HepG2 (cell line): Measurements from ENCODE around the gene C9orf85. TPM values are rescaled to one million over a fixed set of nuclear protein-coding genes. Genes with fewer than 3 reads are reported as not detected.

Experiments used
- ATAC-seq: fragments of 200-7000 bp; cut with Tn5 transposase; 3 replicates; pipeline ENCODE4 v1.9.1; 2020; ENCODE audit warnings: mild to moderate bottlenecking, moderate library complexity
- BruUV-seq: library from RNA; stranded (reverse); fragments of 400-500 nt; replicated peaks from 2 replicates; lab custom pipeline; 2021; lab: Mats Ljungman, UMichigan
- CTCF ChIA-PET: fragments of 300-600 bp; formaldehyde crosslinking; extraction: SDS; loops from one replicate; lab custom pipeline; 2021; ENCODE audit warnings: low total read pairs, inconsistent platforms, low intra/inter-chr PET ratio; lab: Yijun Ruan, JAX
- POLR2A ChIA-PET: fragments of 350-600 bp; sonication (Branson Sonifier 250); formaldehyde crosslinking; loops from one replicate; lab custom pipeline; 2020; ENCODE audit warnings: antibody characterized with exemption, inconsistent platforms; lab: Yijun Ruan, JAX
- DNase-seq: peaks from one replicate; pipeline ENCODE4 v3.0.0-alpha.2; 2015; ENCODE audit warnings: low spot score
- FAIRE-seq: peaks from 3 replicates; lab custom pipeline; 2011; peaks lifted over from hg19 to GRCh38; lab: Jason Lieb, UNC
- H2AFZ ChIP-seq: one replicate; pipeline ENCODE4 v1.6.1; 2011; ENCODE audit warnings: low read length, inconsistent platforms
- H3K27ac ChIP-seq: fragments of 300-600 bp; 3 replicates; pipeline ENCODE4 v1.8.0; 2011; ENCODE audit warnings: mixed run types, mild to moderate bottlenecking, mixed read lengths, low read length, inconsistent platforms; ENCODE audit not compliant: insufficient read depth; ENCODE audit errors: extremely low read length
- H3K27me3 ChIP-seq, 2 experiments: fragments of 200-600 bp in 1 of 2; 2 replicates in 1 of 2; 3 replicates in 1 of 2; pipeline versions ENCODE4 v1.6.0 to v1.8.0; 2011; ENCODE audit warnings: low read length in 2 of 2, mild to moderate bottlenecking in 2 of 2, moderate library complexity in 2 of 2, inconsistent platforms in 1 of 2; ENCODE audit not compliant: insufficient read depth in 2 of 2, control insufficient read depth in 1 of 2
- H3K36me3 ChIP-seq, 2 experiments: fragments of 200-600 bp in 1 of 2; replicated peaks in 1 of 2; 2 replicates in 1 of 2; 3 replicates in 1 of 2; pipeline versions ENCODE4 v1.5.1 to v1.8.0; 2011; ENCODE audit warnings: low read length in 2 of 2, inconsistent platforms in 1 of 2; ENCODE audit not compliant: insufficient read depth in 2 of 2, control insufficient read depth in 1 of 2
- H3K4me1 ChIP-seq: 2 replicates; pipeline ENCODE4 v1.5.1; 2012; ENCODE audit warnings: low read length, inconsistent platforms; ENCODE audit not compliant: insufficient read depth
- H3K4me2 ChIP-seq: 2 replicates; pipeline ENCODE4 v1.6.0; 2011; ENCODE audit warnings: low read depth, low read length, inconsistent platforms
- H3K4me3 ChIP-seq, 3 experiments: fragments of 200-600 bp in 1 of 3; sonication (generic), shearing (Covaris generic) in 1 of 3; replicated peaks in 1 of 3; 2 replicates each; pipeline ENCODE4 v1.5.1; 2011 to 2016; ENCODE audit warnings: low read length in 3 of 3, inconsistent platforms in 2 of 3, low read depth in 2 of 3, mild to moderate bottlenecking in 2 of 3, control low read depth in 1 of 3, mixed read lengths in 1 of 3; ENCODE audit not compliant: insufficient read depth in 1 of 3
- H3K79me2 ChIP-seq: one replicate; pipeline ENCODE4 v1.6.1; 2011; ENCODE audit warnings: low read length, inconsistent platforms; ENCODE audit not compliant: insufficient read depth
- H3K9ac ChIP-seq: 2 replicates; pipeline ENCODE4 v1.6.0; 2011; ENCODE audit warnings: mild to moderate bottlenecking, low read depth, low read length, inconsistent platforms; ENCODE audit not compliant: insufficient read depth
- H3K9me3 ChIP-seq: 2 replicates; pipeline ENCODE4 v1.5.1; 2012; ENCODE audit warnings: mild to moderate bottlenecking, low read length
- H4K20me1 ChIP-seq: 2 replicates; pipeline ENCODE4 v1.6.0; 2011; ENCODE audit warnings: inconsistent platforms, mild to moderate bottlenecking, low read length, moderate library complexity; ENCODE audit not compliant: insufficient read depth
- ARNT2 ChIP-seq: sonication (generic); formaldehyde crosslinking; IDR thresholded peaks from 2 replicates; pipeline ENCODE4 v1.8.0; 2022; ENCODE audit warnings: mild to moderate bottlenecking, low read depth, missing genetic modification reagents, moderate library complexity
- CREB3 ChIP-seq: sonication (generic); formaldehyde crosslinking; IDR thresholded peaks from 2 replicates; pipeline ENCODE4 v1.5.0; 2020; ENCODE audit warnings: missing genetic modification reagents
- CTCF ChIP-seq: sonication (generic); formaldehyde crosslinking; IDR thresholded peaks from 2 replicates; pipeline ENCODE4 v1.5.0; 2020; ENCODE audit warnings: mild to moderate bottlenecking, missing genetic modification reagents, moderate library complexity
- GABPA ChIP-seq, 2 experiments: IDR thresholded peaks; 2 replicates each; pipeline ENCODE4 v1.6.1; 2011 to 2016; ENCODE audit warnings: low read depth in 2 of 2, low read length in 1 of 2, missing biosample characterization in 1 of 2, missing genetic modification characterization in 1 of 2
- HMG20B ChIP-seq: conservative IDR thresholded peaks from 2 replicates; pipeline ENCODE4 v1.6.1; 2016; ENCODE audit warnings: missing genetic modification reagents, missing compliant biosample characterization
- HOXA5 ChIP-seq: sonication (generic); formaldehyde crosslinking; IDR thresholded peaks from 2 replicates; pipeline ENCODE4 v1.4.0; 2020; ENCODE audit warnings: missing genetic modification reagents
- KDM2A ChIP-seq: sonication (generic); formaldehyde crosslinking; IDR thresholded peaks from 2 replicates; pipeline ENCODE4 v1.4.0; 2020; ENCODE audit warnings: low read depth, missing genetic modification reagents, borderline replicate concordance
- LRRFIP1 ChIP-seq: sonication (generic); formaldehyde crosslinking; conservative IDR thresholded peaks from 2 replicates; pipeline ENCODE4 v1.4.0; 2020; ENCODE audit warnings: missing genetic modification reagents
- MED13 ChIP-seq: sonication (generic); formaldehyde crosslinking; IDR thresholded peaks from 2 replicates; pipeline ENCODE4 v1.5.0; 2020; ENCODE audit warnings: missing genetic modification reagents
- NR2F1 ChIP-seq, 2 experiments: fragments of 450-650 bp in 1 of 2; formaldehyde crosslinking in 1 of 2; IDR thresholded peaks; 2 replicates each; pipeline versions ENCODE4 v1.5.0 to v1.6.1; 2016 to 2020; ENCODE audit warnings: mild to moderate bottlenecking in 1 of 2, missing compliant biosample characterization in 1 of 2, missing genetic modification reagents in 1 of 2, moderate library complexity in 1 of 2
- NR2F2 ChIP-seq: IDR thresholded peaks from 2 replicates; pipeline ENCODE4 v1.6.1; 2012; ENCODE audit warnings: low read depth, inconsistent platforms, borderline replicate concordance
- POLR2A ChIP-seq, 2 experiments: IDR thresholded peaks; 2 replicates each; pipeline ENCODE4 v1.6.1; 2011; ENCODE audit warnings: low read depth in 2 of 2, low read length in 2 of 2, mild to moderate bottlenecking in 1 of 2, moderate library complexity in 1 of 2; ENCODE audit not compliant: insufficient read depth in 1 of 2
- TP53 ChIP-seq: sonication (generic); formaldehyde crosslinking; conservative IDR thresholded peaks from 2 replicates; pipeline ENCODE4 v1.4.0; 2020; ENCODE audit warnings: missing genetic modification reagents
- ZNF207 ChIP-seq: fragments of 450-650 bp; IDR thresholded peaks from 2 replicates; pipeline ENCODE4 v1.6.1; 2016; ENCODE audit warnings: antibody characterized with exemption, borderline replicate concordance
- ZNF282 ChIP-seq: fragments of 450-650 bp; IDR thresholded peaks from 2 replicates; pipeline ENCODE4 v1.6.1; 2018; ENCODE audit not compliant: partially characterized antibody
- ZNF335 ChIP-seq: sonication (generic); formaldehyde crosslinking; IDR thresholded peaks from 2 replicates; pipeline ENCODE4 v1.4.0; 2020; ENCODE audit warnings: missing genetic modification reagents
- ZNF484 ChIP-seq: sonication (generic); formaldehyde crosslinking; IDR thresholded peaks from 2 replicates; pipeline ENCODE4 v1.5.1; 2020; ENCODE audit warnings: mild to moderate bottlenecking, low read depth, missing genetic modification reagents, borderline replicate concordance
- ZNF597 ChIP-seq: sonication (generic); formaldehyde crosslinking; IDR thresholded peaks from 2 replicates; pipeline ENCODE4 v1.5.0; 2020; ENCODE audit warnings: missing genetic modification reagents
- ZNF792 ChIP-seq: IDR thresholded peaks from 2 replicates; pipeline ENCODE4 v1.6.1; 2016
- in situ Hi-C: cut with HindIII; loops from 2 replicates; pipeline ENCODE4 v1.10.0; 2017; ENCODE audit warnings: low pct_unique_long_range_greater_than_20kb; ENCODE audit not compliant: extremely low pct_ligation_motif_present
- intact Hi-C: fragments of 100-400 bp; cut with micrococcal nuclease; formaldehyde crosslinking; loops from one replicate; pipeline ENCODE4 v1.10.0; 2022; ENCODE audit not compliant: unreplicated experiment
- polyA plus RNA-seq, 8 experiments: library from polyadenylated mRNA; depleted of rRNA in 3 of 8; stranded (reverse) in 7 of 8; unstranded in 1 of 8; fragments of >200 nt; fragmentation: Illumina TruSeq in 4 of 8; extraction: Trizol in 4 of 8; gene quantifications; 2 replicates each; pipeline versions ENCODE4 v1.2.1 to v1.2.3, GENCODE V29; 2011 to 2016; ENCODE audit warnings: low read depth in 4 of 8, missing spikeins in 1 of 8, mixed read lengths in 1 of 8; ENCODE audit not compliant: insufficient read depth in 1 of 8
- total RNA-seq, 5 experiments: library from RNA; depleted of rRNA; stranded (reverse); fragments of >200 nt; fragmentation: Illumina TruSeq; extraction: Trizol; gene quantifications; 2 replicates each; pipeline ENCODE4 v1.2.3, GENCODE V29; 2016; ENCODE audit warnings: low read depth in 1 of 5

Gene C9orf85
- total and polyA plus RNA-seq, 2 of the 13 experiments (the other 11 are each of a cell fraction or from before 2014, with no cell fraction given), result 9.9 to 13.9 TPM

GRCh38 chr9:71968541-71969090 lies 57.2 kb downstream of the C9orf85 start (continued):
- TF ChIP-seq KDM2A (CRISPR knock-in tag) (no peak), ZNF792 (CRISPR knock-in tag) (no peak), ZNF207 (no peak), NR2F2 (no peak), CREB3 (CRISPR knock-in tag) (no peak), ZNF335 (CRISPR knock-in tag) (no peak), LRRFIP1 (CRISPR knock-in tag) (no peak), NR2F1 (CRISPR knock-in tag; IDR thresholded peaks at IDR 0.05) (0 out of 4 replicates have a peak, but pooled peaks of 1 of the 2 experiments have one; percentile 34), GABPA (IDR thresholded peaks at IDR 0.05; ENCODE audit: low read depth, low read length) (no peak), GABPA (CRISPR knock-in tag; IDR thresholded peaks at IDR 0.05; ENCODE audit: low read depth) (no peak)

- Histone ChIP-seq H3K9me3 (no peaks in the 10 kb centered on the region), H3K4me3 (no peak overlapping the region), H3K79me2 (no peaks in the 10 kb centered on the region), H2AFZ (no peak overlapping the region), H3K27ac (no peak overlapping the region), H3K4me1 (no peaks in the 10 kb centered on the region), H3K27me3 (no peaks in the 10 kb centered on the region), H4K20me1 (no peaks in the 10 kb centered on the region), H3K36me3 (peaks cover 0 to 4% of the 10 kb centered on the region in 2 experiments; a peak in 2 of 5 replicates), H3K9ac (no peak overlapping the region), H3K4me2 (no peak overlapping the region)
- ATAC-seq, result no peak
- in situ Hi-C loops, result no loop called here
- BruUV-seq, result no TSS peak
- no peak for DNase-seq
- ChIA-PET POLR2A (no interaction called here), CTCF (no interaction called here)
- no peak for FAIRE-seq
- intact Hi-C loops, result loop anchor here (2.0 kb wide), 1 partner anchor 169 kb away; no protein-coding TSS in a partner anchor
- no peak for TF ChIP-seq MED13 (CRISPR knock-in tag)
- TF ChIP-seq ZNF484 (CRISPR knock-in tag), result no peak
- TF ChIP-seq CTCF (CRISPR knock-in tag), result peak; percentile 19; the same call in 1 of the 2 replicates
- TF ChIP-seq HOXA5 (CRISPR knock-in tag), result no peak
- no peak for TF ChIP-seq ARNT2 (CRISPR knock-in tag)
- no peak for TF ChIP-seq TP53 (CRISPR knock-in tag)
- no peak for TF ChIP-seq ZNF282
- TF ChIP-seq HMG20B (CRISPR knock-in tag), result no peak
- TF ChIP-seq ZNF597, result no peak
- no peak for TF ChIP-seq POLR2A (IDR thresholded peaks at IDR 0.05; ENCODE audit: insufficient read depth in 1 of 2, low read depth in 2 of 2, low read length in 2 of 2)
These were observed 64.4 kb downstream of the C9orf85 start for GRCh38 chr9:71975833-71976232.
